22Rv1 (cell line): ENCODE results near the gene KCNG2.

ENCODE experiments used
- CTCF ChIP-seq: fragments of 450-650 bp; IDR thresholded peaks from 2 replicates; pipeline ENCODE4 v1.5.1; 2017; ENCODE audit warnings: mild to moderate bottlenecking
- ZFX ChIP-seq: fragments of 450-650 bp; IDR thresholded peaks from 2 replicates; pipeline ENCODE4 v1.6.1; 2017; ENCODE audit warnings: antibody characterized with exemption, borderline replicate concordance

- no peak for TF ChIP-seq CTCF
- TF ChIP-seq ZFX, result no peak
Observed at GRCh38 chr18:79828258-79828657, 30.5 kb downstream of the KCNG2 start.
